ENCODE data around the gene DRICH1. TPM values are rescaled to one million over a fixed set of nuclear protein-coding genes. Genes with fewer than 3 reads are reported as not detected.
A peak's percentile ranks its signal among the peaks of the same experiment; 100 is the strongest.
"Not testable (repeated sequence)": the region's sequence is repeated elsewhere in the genome, so short reads cannot be mapped to it uniquely, and the experiment has no call there.

Gene DRICH1
- 1 to 10 TPM in 1 of 6 donors, under 1 TPM in 4, not detected in 1; 0.30 to 5.8 (median 0.81) TPM for total RNA-seq

- no peak for TF ChIP-seq POLR2AphosphoS5 (IDR thresholded peaks at IDR 0.05)
- no peak for TF ChIP-seq POLR2A (IDR thresholded peaks at IDR 0.05)
- no peak for TF ChIP-seq CTCF (IDR thresholded peaks at IDR 0.05)
- no peak for TF ChIP-seq EP300 (IDR thresholded peaks at IDR 0.05)
- H3K9me3 ChIP-seq: no peaks in the 10 kb centered on the region
- H3K4me3 ChIP-seq: no peak within 1 kb of the TSS
- ATAC-seq (ENCODE audit: low FRiP score in 2 of 2) (no peak), DNase-seq (no peak)
- H3K4me1 ChIP-seq: no peaks in the 10 kb centered on the region
- peaks cover 0 to 3% (median 0%) of the 10 kb centered on the region in 4 donors for H3K36me3 ChIP-seq
- no peak within 1 kb of the TSS for H3K27ac ChIP-seq
- H3K27me3 ChIP-seq: no peaks in the 10 kb centered on the region
- WGBS, 2 donors: 57 to 72% methylated on average over 2 of the region's 2 CpGs
These were observed at the start of gene DRICH1 for GRCh38 chr22:23632178-23632577. TSS of gene DRICH1 (minus strand) at chr22:23632321. CDS start at chr22:23632023, 298 bp downstream.

- Histone ChIP-seq H3K36me3 (peaks cover 0 to 32% (median 20%) of the 10 kb centered on the region in 4 donors), H3K9me3 (no peaks in the 10 kb centered on the region), H3K27ac (no peak overlapping the region), H3K27me3 (no peaks in the 10 kb centered on the region), H3K4me3 (no peak overlapping the region), H3K4me1 (peaks cover 0 to 5% (median 1%) of the 10 kb centered on the region in 4 donors)
- TF ChIP-seq POLR2A (IDR thresholded peaks at IDR 0.05): no peak
- no peak for TF ChIP-seq POLR2AphosphoS5 (IDR thresholded peaks at IDR 0.05)
- TF ChIP-seq EP300 (IDR thresholded peaks at IDR 0.05): no peak
- TF ChIP-seq CTCF (IDR thresholded peaks at IDR 0.05): no peak
- 89 to 97% methylated on average over 3 to 4 of the region's 5 CpGs for WGBS, 2 donors
- ATAC-seq (ENCODE audit: low FRiP score in 2 of 2): no peak
- no peak for DNase-seq
These were observed 49.1 kb upstream of the DRICH1 start for GRCh38 chr22:23681026-23681809.

- no peak overlapping the region for H3K4me3 ChIP-seq
- no peaks in the 10 kb centered on the region for H3K27me3 ChIP-seq
- TF ChIP-seq POLR2AphosphoS5 (IDR thresholded peaks at IDR 0.05) (no peak), POLR2A (IDR thresholded peaks at IDR 0.05) (no peak), EP300 (IDR thresholded peaks at IDR 0.05) (no peak), CTCF (IDR thresholded peaks at IDR 0.05) (no peak)
- no peak for ATAC-seq (ENCODE audit: low FRiP score in 2 of 2)
- H3K36me3 ChIP-seq: peaks cover 0 to 23% (median 15%) of the 10 kb centered on the region in 4 donors
- H3K4me1 ChIP-seq: peaks cover 3 to 13% (median 8%) of the 10 kb centered on the region in 4 donors
- DNase-seq: no peak
- 95 to 96% methylated on average over 6 of the region's 6 CpGs for WGBS, 2 donors
- H3K9me3 ChIP-seq: no peaks in the 10 kb centered on the region
- no peak overlapping the region for H3K27ac ChIP-seq
These were observed 46.0 kb upstream of the DRICH1 start for GRCh38 chr22:23678133-23678532.

- no peak for DNase-seq
- TF ChIP-seq CTCF (IDR thresholded peaks at IDR 0.05) (no peak), POLR2AphosphoS5 (IDR thresholded peaks at IDR 0.05) (no peak), EP300 (IDR thresholded peaks at IDR 0.05) (no peak), POLR2A (IDR thresholded peaks at IDR 0.05) (no peak)
- WGBS, 2 donors: 95 to 98% methylated on average over 6 of the region's 6 CpGs
These were observed 45.5 kb upstream of the DRICH1 start for GRCh38 chr22:23677701-23677995.

GRCh38 chr22:23676841-23677700 lies 45.0 kb upstream of the DRICH1 start:
- not testable (repeated sequence) for H3K27me3 ChIP-seq; H3K9me3 ChIP-seq; H3K4me3 ChIP-seq; ATAC-seq (ENCODE audit: low FRiP score in 2 of 2); H3K27ac ChIP-seq
- Histone ChIP-seq H3K4me1 (peaks cover 3 to 13% (median 8%) of the 10 kb centered on the region in 4 donors), H3K36me3 (peaks cover 0 to 12% (median 8%) of the 10 kb centered on the region in 4 donors)
- 93 to 100% methylated on average over 6 to 12 of the region's 12 CpGs for WGBS, 2 donors
- peak in 1 of 2 donors; percentile 3 for DNase-seq

More at GRCh38 chr22:23677701-23677995, 45.5 kb upstream of the DRICH1 start:
- Histone ChIP-seq H3K36me3 (peaks cover 0 to 18% (median 11%) of the 10 kb centered on the region in 4 donors), H3K27me3 (no peaks in the 10 kb centered on the region), H3K4me3 (no peak overlapping the region), H3K27ac (no peak overlapping the region), H3K9me3 (no peaks in the 10 kb centered on the region), H3K4me1 (peaks cover 3 to 13% (median 8%) of the 10 kb centered on the region in 4 donors)
- no peak for ATAC-seq (ENCODE audit: low FRiP score in 2 of 2)
